ENCODE measurements around the gene NECTIN1. TPM values are rescaled to one million over a fixed set of nuclear protein-coding genes. Genes with fewer than 3 reads are reported as not detected.
A peak's percentile ranks its signal among the peaks of the same experiment; 100 is the strongest.

Gene NECTIN1
- total RNA-seq, 1 donor from 2014 or later = 85.3 TPM

DNA sequence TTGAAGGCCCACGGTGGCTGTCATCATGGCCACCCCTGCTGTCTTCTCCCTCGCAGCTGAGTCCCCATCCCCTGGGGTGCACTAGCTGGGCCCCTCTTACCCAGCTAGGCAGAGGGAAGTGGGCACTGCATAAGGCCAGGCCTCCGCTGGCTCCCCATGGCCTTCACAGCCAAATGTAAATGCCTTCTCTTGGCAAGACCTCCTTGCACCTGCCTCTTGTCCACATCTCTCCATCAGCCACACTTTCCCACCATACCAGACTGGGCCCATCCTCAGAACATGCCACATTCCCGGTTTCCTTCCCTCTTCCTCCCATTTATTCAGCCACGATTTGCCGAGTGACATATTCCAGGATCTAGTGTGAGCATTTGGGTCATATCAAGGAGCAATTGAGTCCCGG, 49.7 kb downstream of the NECTIN1 start:
- H3K27me3 ChIP-seq (ENCODE audit: control insufficient read depth, insufficient read depth, low read length) = no peaks in the 10 kb centered on the region
- peaks cover 52% of the 10 kb centered on the region for H3K36me3 ChIP-seq (ENCODE audit: control insufficient read depth, insufficient read depth, low read length)
- TF ChIP-seq, protein P1, sequence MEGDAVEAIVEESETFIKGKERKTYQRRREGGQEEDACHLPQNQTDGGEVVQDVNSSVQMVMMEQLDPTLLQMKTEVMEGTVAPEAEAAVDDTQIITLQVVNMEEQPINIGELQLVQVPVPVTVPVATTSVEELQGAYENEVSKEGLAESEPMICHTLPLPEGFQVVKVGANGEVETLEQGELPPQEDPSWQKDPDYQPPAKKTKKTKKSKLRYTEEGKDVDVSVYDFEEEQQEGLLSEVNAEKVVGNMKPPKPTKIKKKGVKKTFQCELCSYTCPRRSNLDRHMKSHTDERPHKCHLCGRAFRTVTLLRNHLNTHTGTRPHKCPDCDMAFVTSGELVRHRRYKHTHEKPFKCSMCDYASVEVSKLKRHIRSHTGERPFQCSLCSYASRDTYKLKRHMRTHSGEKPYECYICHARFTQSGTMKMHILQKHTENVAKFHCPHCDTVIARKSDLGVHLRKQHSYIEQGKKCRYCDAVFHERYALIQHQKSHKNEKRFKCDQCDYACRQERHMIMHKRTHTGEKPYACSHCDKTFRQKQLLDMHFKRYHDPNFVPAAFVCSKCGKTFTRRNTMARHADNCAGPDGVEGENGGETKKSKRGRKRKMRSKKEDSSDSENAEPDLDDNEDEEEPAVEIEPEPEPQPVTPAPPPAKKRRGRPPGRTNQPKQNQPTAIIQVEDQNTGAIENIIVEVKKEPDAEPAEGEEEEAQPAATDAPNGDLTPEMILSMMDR (IDR thresholded peaks at IDR 0.05; ENCODE audit: insufficient read depth, low read length, severe bottlenecking) = no peak
- no peak for DNase-seq (ENCODE audit: low read depth)
- no peak overlapping the region for H3K4me3 ChIP-seq (ENCODE audit: low read depth, low read length)
- FAIRE-seq = no peak

DNA sequence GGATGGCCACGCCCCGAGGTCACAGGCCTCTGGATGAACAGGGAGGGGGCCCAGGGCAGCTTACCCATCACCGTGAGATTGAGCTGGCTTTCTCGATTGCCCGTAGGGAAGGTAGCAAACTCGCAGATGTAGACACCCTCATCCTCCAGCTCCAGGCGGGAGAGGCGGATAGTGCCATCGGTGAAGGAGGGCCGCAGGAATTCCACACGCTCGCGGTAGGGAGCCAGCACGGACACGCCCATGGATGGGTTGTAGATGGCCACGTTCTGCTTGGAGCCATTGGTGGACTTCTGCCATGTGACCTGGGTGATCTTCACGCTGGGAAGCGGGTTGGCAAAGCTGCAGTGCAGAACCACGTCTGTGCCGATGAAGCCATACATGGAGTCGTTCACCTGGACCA, 50.6 kb downstream of the NECTIN1 start:
- TF ChIP-seq, protein P1 (IDR thresholded peaks at IDR 0.05; ENCODE audit: insufficient read depth, low read length, severe bottlenecking) = no peak
- Histone ChIP-seq H3K36me3 (ENCODE audit: control insufficient read depth, insufficient read depth, low read length) (peaks cover 59% of the 10 kb centered on the region), H3K4me3 (ENCODE audit: low read depth, low read length) (no peak overlapping the region), H3K27me3 (ENCODE audit: control insufficient read depth, insufficient read depth, low read length) (no peaks in the 10 kb centered on the region)
- no peak for DNase-seq (ENCODE audit: low read depth)
- FAIRE-seq = no peak

DNA sequence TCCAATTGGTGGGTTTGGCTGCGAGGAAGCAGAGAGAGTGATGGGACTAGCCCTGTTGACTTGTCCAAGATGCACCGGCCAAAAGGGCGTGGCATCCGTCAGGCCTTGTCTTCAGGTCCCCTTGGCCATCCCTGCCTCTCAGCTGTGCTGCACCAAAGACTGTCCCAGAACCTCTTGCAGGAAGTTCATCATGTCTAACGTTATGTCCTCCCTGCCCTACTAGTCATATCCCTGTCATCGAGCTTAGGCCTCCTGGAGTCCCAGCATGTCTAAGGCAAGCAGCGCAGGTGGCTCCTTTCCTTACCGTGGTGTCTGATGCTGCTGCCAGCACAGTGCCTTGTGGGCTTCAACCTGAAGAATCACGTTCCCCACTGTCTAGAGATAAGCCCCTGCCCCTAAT, 51.2 kb downstream of the NECTIN1 start:
- peak; percentile 68 for FAIRE-seq
- no peak for DNase-seq (ENCODE audit: low read depth)
- Histone ChIP-seq H3K27me3 (ENCODE audit: control insufficient read depth, insufficient read depth, low read length) (no peaks in the 10 kb centered on the region), H3K36me3 (ENCODE audit: control insufficient read depth, insufficient read depth, low read length) (peaks cover 64% of the 10 kb centered on the region), H3K4me3 (ENCODE audit: low read depth, low read length) (no peak overlapping the region)
- TF ChIP-seq, protein P1 (IDR thresholded peaks at IDR 0.05; ENCODE audit: insufficient read depth, low read length, severe bottlenecking) = no peak

DNA sequence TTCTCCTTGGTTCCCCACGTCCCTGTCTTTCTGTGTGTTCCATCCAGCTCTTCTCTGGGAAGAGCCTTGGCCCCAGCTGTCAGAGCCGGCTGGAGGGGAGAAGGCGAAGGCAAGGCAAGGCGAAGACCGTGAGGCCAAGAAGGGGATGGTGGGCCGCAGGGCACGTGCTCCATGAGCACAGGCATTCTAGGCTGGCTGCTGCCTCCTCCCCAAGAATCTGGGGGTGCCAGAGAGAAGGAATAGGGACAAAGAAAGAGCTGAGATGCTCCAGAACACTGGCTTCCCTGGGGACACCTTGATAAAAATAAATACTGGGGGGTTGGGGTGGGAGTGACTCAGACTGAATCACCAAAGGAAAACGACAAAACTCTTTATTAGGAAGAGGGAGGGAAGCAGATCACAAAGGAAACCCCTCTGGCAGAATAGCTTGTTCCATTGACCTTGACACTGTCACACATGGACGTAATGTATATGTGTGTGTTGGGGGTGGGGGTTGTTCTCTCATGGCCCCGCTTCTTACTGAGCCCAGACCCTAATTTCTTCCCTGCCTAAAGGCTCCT, 52.5 kb downstream of the NECTIN1 start:
- Histone ChIP-seq H3K36me3 (ENCODE audit: control insufficient read depth, insufficient read depth, low read length) (peaks cover 76% of the 10 kb centered on the region), H3K4me3 (ENCODE audit: low read depth, low read length) (no peak overlapping the region), H3K27me3 (ENCODE audit: control insufficient read depth, insufficient read depth, low read length) (no peaks in the 10 kb centered on the region)
- DNase-seq (ENCODE audit: low read depth) (peak; percentile 55), FAIRE-seq (no peak)
- TF ChIP-seq, protein P1 (IDR thresholded peaks at IDR 0.05; ENCODE audit: insufficient read depth, low read length, severe bottlenecking) = no peak

DNA sequence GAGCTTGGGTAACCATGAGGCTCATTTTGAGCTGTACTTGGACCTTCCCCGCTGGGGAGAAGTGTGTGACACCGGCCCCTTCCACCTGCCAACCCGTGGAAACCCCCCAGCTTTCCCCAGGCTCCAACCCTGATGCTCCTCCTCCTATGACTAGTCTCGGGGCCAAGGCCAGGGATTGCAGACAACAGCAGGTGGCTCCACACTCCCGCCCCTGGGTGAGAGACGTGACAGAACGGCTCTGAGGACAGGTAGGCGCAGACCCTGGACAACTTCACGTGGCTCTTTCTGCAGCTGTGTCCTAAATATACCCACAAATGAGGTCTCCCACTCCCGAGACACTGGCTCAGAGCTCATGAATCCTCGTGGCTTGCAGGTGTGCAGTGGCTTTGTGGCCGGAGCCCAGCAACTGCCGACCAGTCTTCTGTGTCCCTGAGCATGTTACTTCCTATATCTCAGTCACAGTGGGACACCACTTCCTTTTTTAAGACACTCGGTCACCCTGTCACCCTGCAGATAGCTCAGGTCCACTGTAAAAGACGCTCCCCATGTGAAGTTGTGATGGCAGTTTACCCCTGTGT, 55.2 kb downstream of the NECTIN1 start:
- TF ChIP-seq, protein P1 (IDR thresholded peaks at IDR 0.05; ENCODE audit: insufficient read depth, low read length, severe bottlenecking) = peak; percentile 26
- Histone ChIP-seq H3K27me3 (ENCODE audit: control insufficient read depth, insufficient read depth, low read length) (no peaks in the 10 kb centered on the region), H3K4me3 (ENCODE audit: low read depth, low read length) (no peak overlapping the region), H3K36me3 (ENCODE audit: control insufficient read depth, insufficient read depth, low read length) (peaks cover 71% of the 10 kb centered on the region)
- FAIRE-seq (no peak), DNase-seq (ENCODE audit: low read depth) (no peak)
